Trophoblast cell (in vitro differentiated cells and primary cell): ENCODE measurements around the gene PARN. TPM values are rescaled to one million over a fixed set of nuclear protein-coding genes. Genes with fewer than 3 reads are reported as not detected.

Experiments
- DNase-seq, 2 donors: peaks; one replicate each; pipeline ENCODE4 v3.0.0-alpha.2; 2016
- H2AFZ ChIP-seq: 2 replicates; pipeline ENCODE4 v1.6.1; 2013; ENCODE audit warnings: low read length, moderate library complexity, mild to moderate bottlenecking; ENCODE audit not compliant: insufficient read depth, poor library complexity
- H2AK5ac ChIP-seq: 2 replicates; pipeline ENCODE4 v1.6.1; 2013; ENCODE audit warnings: mild to moderate bottlenecking, low read length
- H2BK120ac ChIP-seq: 2 replicates; pipeline ENCODE4 v1.6.1; 2013; ENCODE audit warnings: low read length, mild to moderate bottlenecking, moderate library complexity; ENCODE audit not compliant: insufficient read depth, poor library complexity
- H2BK12ac ChIP-seq: 2 replicates; pipeline ENCODE4 v1.6.1; 2013; ENCODE audit warnings: mild to moderate bottlenecking, low read length, moderate library complexity
- H2BK5ac ChIP-seq: 2 replicates; pipeline ENCODE4 v1.6.1; 2013; ENCODE audit warnings: low read length, low read depth, moderate library complexity, mild to moderate bottlenecking; ENCODE audit not compliant: poor library complexity
- H3K14ac ChIP-seq: 2 replicates; pipeline ENCODE4 v1.6.1; 2013; ENCODE audit warnings: mild to moderate bottlenecking, low read length
- H3K18ac ChIP-seq: 2 replicates; pipeline ENCODE4 v1.6.1; 2013; ENCODE audit warnings: mild to moderate bottlenecking, low read length
- H3K23ac ChIP-seq: 2 replicates; pipeline ENCODE4 v1.6.1; 2013; ENCODE audit warnings: low read length
- H3K27ac ChIP-seq: 2 replicates; pipeline ENCODE4 v1.5.1; 2013; ENCODE audit warnings: low read depth, mild to moderate bottlenecking, inconsistent platforms, low read length, moderate library complexity
- H3K27me3 ChIP-seq: 2 replicates; pipeline ENCODE4 v1.6.1; 2013; ENCODE audit warnings: inconsistent platforms, mild to moderate bottlenecking, low read length, moderate library complexity; ENCODE audit not compliant: insufficient read depth
- H3K36me3 ChIP-seq, 2 experiments: 1 replicate in 1 of 2; 2 replicates in 1 of 2; pipeline ENCODE4 v1.6.1; 2013; ENCODE audit warnings: low read length in 2 of 2, mild to moderate bottlenecking in 2 of 2, moderate library complexity in 1 of 2; ENCODE audit not compliant: insufficient read depth in 2 of 2, control insufficient read depth in 1 of 2
- H3K4ac ChIP-seq: 2 replicates; pipeline ENCODE4 v1.6.1; 2013; ENCODE audit warnings: low read depth, mild to moderate bottlenecking, low read length, moderate library complexity
- H3K4me1 ChIP-seq, 2 experiments: 1 replicate in 1 of 2; 2 replicates in 1 of 2; pipeline ENCODE4 v1.6.1; 2013; ENCODE audit warnings: low read length in 2 of 2, mild to moderate bottlenecking in 2 of 2, moderate library complexity in 1 of 2; ENCODE audit not compliant: insufficient read depth in 2 of 2, control insufficient read depth in 1 of 2
- H3K4me2 ChIP-seq: 2 replicates; pipeline ENCODE4 v1.6.1; 2013; ENCODE audit warnings: inconsistent platforms, mild to moderate bottlenecking, low read length, moderate library complexity
- H3K4me3 ChIP-seq: 2 replicates; pipeline ENCODE4 v1.5.1; 2013; ENCODE audit warnings: mild to moderate bottlenecking, low read depth, low read length, inconsistent platforms
- H3K79me1 ChIP-seq: one replicate; pipeline ENCODE4 v1.6.1; 2013; ENCODE audit warnings: low read length
- H3K79me2 ChIP-seq: 2 replicates; pipeline ENCODE4 v1.6.1; 2013; ENCODE audit warnings: low read length, mild to moderate bottlenecking; ENCODE audit not compliant: control insufficient read depth, insufficient read depth, poor library complexity
- H3K9ac ChIP-seq: 2 replicates; pipeline ENCODE4 v1.6.1; 2013; ENCODE audit warnings: mild to moderate bottlenecking, low read length
- H3K9me3 ChIP-seq: 2 replicates; pipeline ENCODE4 v1.6.1; 2013; ENCODE audit warnings: low read depth, mild to moderate bottlenecking, control low read depth, inconsistent platforms, low read length; ENCODE audit not compliant: insufficient read depth
- H4K12ac ChIP-seq: 2 replicates; pipeline ENCODE4 v1.6.1; 2013; ENCODE audit warnings: low read depth, mild to moderate bottlenecking, low read length, moderate library complexity
- H4K8ac ChIP-seq: 2 replicates; pipeline ENCODE4 v1.6.1; 2013; ENCODE audit warnings: low read depth, mild to moderate bottlenecking, low read length, moderate library complexity
- H4K91ac ChIP-seq: one replicate; pipeline ENCODE4 v1.6.1; 2013; ENCODE audit warnings: low read depth, mild to moderate bottlenecking, low read length, moderate library complexity
- WGBS: extraction: QIAGEN DNeasy Blood & Tissue Kit; methylation state at CpG from one replicate; pipeline ENCODE4 v1.1.7; 2013; ENCODE audit warnings: missing lambda C conversion rate; ENCODE audit not compliant: insufficient read length, insufficient coverage; ENCODE audit errors: extremely low coverage; 5-methylcytosine and 5-hydroxymethylcytosine counted together
- polyA plus RNA-seq: library from polyadenylated mRNA; stranded (reverse); fragments of 200-250 nt; gene quantifications from 2 replicates; pipeline ENCODE4 v1.2.3, GENCODE V29; 2013

Gene PARN
- 24.4 and 25.2 TPM in 2 replicates for polyA plus RNA-seq

DNA sequence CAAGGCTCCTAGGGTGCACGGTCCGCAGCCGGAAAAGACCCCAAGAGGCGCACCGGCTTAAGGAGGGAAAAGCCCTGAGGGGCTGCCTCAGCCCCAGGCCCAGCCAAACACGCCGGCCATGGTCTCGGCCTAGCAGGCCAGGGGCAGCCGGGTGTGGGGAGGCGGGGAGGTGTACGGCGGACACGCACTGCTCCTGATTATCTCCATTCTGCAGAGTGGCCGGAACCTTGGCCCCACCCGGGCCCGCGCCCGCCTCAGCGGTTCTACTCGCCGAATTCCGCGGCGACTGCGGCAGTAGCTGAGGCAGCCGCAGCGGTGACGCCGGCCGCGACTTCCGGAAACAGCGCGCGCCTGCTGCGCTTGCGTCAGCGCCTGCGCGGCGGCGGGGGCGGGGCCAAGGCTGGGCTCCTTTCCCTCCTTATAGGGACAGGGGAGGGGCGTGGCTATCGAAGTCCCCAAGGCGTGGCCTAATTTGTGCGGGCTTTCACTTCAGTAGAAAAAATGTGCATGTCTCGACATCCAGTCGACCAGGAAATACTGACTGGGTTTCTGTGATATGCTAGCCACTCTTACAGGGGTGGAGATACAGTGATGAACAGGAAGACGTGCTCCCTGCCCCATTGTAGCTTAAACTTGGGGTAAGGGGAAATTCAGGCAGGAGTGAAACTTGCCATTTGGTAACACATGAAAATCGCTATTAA, at the start of gene PARN:
TSS of gene PARN (minus strand) at position 342 of the 701 bp plus-strand sequence. CDS start at position 207, 135 bp downstream.
- peak within 1 kb of the TSS; percentile 82 for H3K4ac ChIP-seq
- peak within 1 kb of the TSS; percentile 88 for H3K18ac ChIP-seq
- H2BK120ac ChIP-seq = peak within 1 kb of the TSS; percentile 29
- H3K9ac ChIP-seq = peak within 1 kb of the TSS; percentile 90
- H3K79me2 ChIP-seq = peaks cover 15% of the 10 kb centered on the region
- H4K91ac ChIP-seq = peak within 1 kb of the TSS; percentile 89
- H3K9me3 ChIP-seq = no peaks in the 10 kb centered on the region
- peak within 1 kb of the TSS; percentile 85 for H3K4me2 ChIP-seq
- peak within 1 kb of the TSS; percentile 95 for H4K8ac ChIP-seq
- peak within 1 kb of the TSS; percentile 86 for H2AK5ac ChIP-seq
- peaks cover 5 to 12% of the 10 kb centered on the region in 2 experiments for H3K36me3 ChIP-seq
- no peak within 1 kb of the TSS for H3K23ac ChIP-seq
- H2AFZ ChIP-seq = peak within 1 kb of the TSS; percentile 68
- H3K4me3 ChIP-seq = peak within 1 kb of the TSS; percentile 83
- H2BK12ac ChIP-seq = no peak within 1 kb of the TSS
- H3K4me1 ChIP-seq = peaks cover 5 to 16% of the 10 kb centered on the region in 2 experiments
- H3K27me3 ChIP-seq = no peaks in the 10 kb centered on the region
- H3K27ac ChIP-seq = peak within 1 kb of the TSS; percentile 69
- H4K12ac ChIP-seq = peak within 1 kb of the TSS; percentile 90
- no CpG with 5 or more reads among the region's 51 CpGs for WGBS
- H2BK5ac ChIP-seq = peak within 1 kb of the TSS; percentile 89
- H3K79me1 ChIP-seq = peaks cover 11% of the 10 kb centered on the region
- DNase-seq = peak; percentile 99
- peak within 1 kb of the TSS; percentile 94 for H3K14ac ChIP-seq

- no peaks in the 10 kb centered on the region for H3K79me2 ChIP-seq
- H2BK120ac ChIP-seq = no peak overlapping the region
- WGBS = no CpG with 5 or more reads among the region's 11 CpGs
- H3K4me3 ChIP-seq = no peak overlapping the region
- H3K9me3 ChIP-seq = peaks cover 3% of the 10 kb centered on the region
- H4K91ac ChIP-seq = no peak overlapping the region
- no peak overlapping the region for H2AFZ ChIP-seq
- H3K14ac ChIP-seq = no peak overlapping the region
- H3K27me3 ChIP-seq = no peaks in the 10 kb centered on the region
- H4K8ac ChIP-seq = no peak overlapping the region
- H3K27ac ChIP-seq = no peak overlapping the region
- no peaks in the 10 kb centered on the region for H3K79me1 ChIP-seq
- no peak overlapping the region for H3K23ac ChIP-seq
- H3K36me3 ChIP-seq = no peaks in the 10 kb centered on the region
- H3K4me2 ChIP-seq = no peak overlapping the region
- H4K12ac ChIP-seq = no peak overlapping the region
- no peak overlapping the region for H2BK5ac ChIP-seq
- H3K4ac ChIP-seq = no peak overlapping the region
- H2BK12ac ChIP-seq = no peak overlapping the region
- H3K9ac ChIP-seq = no peak overlapping the region
- H2AK5ac ChIP-seq = no peak overlapping the region
- DNase-seq = no peak
- no peaks in the 10 kb centered on the region for H3K4me1 ChIP-seq
- H3K18ac ChIP-seq = no peak overlapping the region
Measured at GRCh38 chr16:14678748-14679497, 48.9 kb upstream of the PARN start.

GRCh38 chr16:14677627-14678026, 47.6 kb upstream of the PARN start:
- H3K18ac ChIP-seq = no peak overlapping the region
- H3K36me3 ChIP-seq = no peaks in the 10 kb centered on the region
- H4K12ac ChIP-seq = no peak overlapping the region
- no peak overlapping the region for H3K4me3 ChIP-seq
- H3K4ac ChIP-seq = no peak overlapping the region
- H4K91ac ChIP-seq = no peak overlapping the region
- no peaks in the 10 kb centered on the region for H3K79me2 ChIP-seq
- H3K27me3 ChIP-seq = no peaks in the 10 kb centered on the region
- no peak overlapping the region for H2BK120ac ChIP-seq
- no peak overlapping the region for H2AFZ ChIP-seq
- H3K9ac ChIP-seq = no peak overlapping the region
- no peak overlapping the region for H3K23ac ChIP-seq
- peaks cover 3% of the 10 kb centered on the region for H3K9me3 ChIP-seq
- H3K27ac ChIP-seq = no peak overlapping the region
- no peak overlapping the region for H3K4me2 ChIP-seq
- no peaks in the 10 kb centered on the region for H3K4me1 ChIP-seq
- no peak overlapping the region for H2BK5ac ChIP-seq
- no peak overlapping the region for H2BK12ac ChIP-seq
- no peak overlapping the region for H2AK5ac ChIP-seq
- H3K79me1 ChIP-seq = no peaks in the 10 kb centered on the region
- no peak overlapping the region for H4K8ac ChIP-seq
- 100% methylated on average over 1 of the region's 5 CpGs for WGBS
- H3K14ac ChIP-seq = no peak overlapping the region
- DNase-seq = no peak

- no peaks in the 10 kb centered on the region for H3K36me3 ChIP-seq
- H3K4ac ChIP-seq = no peak overlapping the region
- no peak overlapping the region for H2BK12ac ChIP-seq
- no peaks in the 10 kb centered on the region for H3K79me1 ChIP-seq
- no CpG with 5 or more reads among the region's 3 CpGs for WGBS
- no peak overlapping the region for H3K23ac ChIP-seq
- H3K14ac ChIP-seq = no peak overlapping the region
- H2BK120ac ChIP-seq = no peak overlapping the region
- H2AK5ac ChIP-seq = no peak overlapping the region
- H2AFZ ChIP-seq = no peak overlapping the region
- no peak overlapping the region for H4K12ac ChIP-seq
- no peak overlapping the region for H4K91ac ChIP-seq
- no peak overlapping the region for H2BK5ac ChIP-seq
- H3K27me3 ChIP-seq = no peaks in the 10 kb centered on the region
- DNase-seq = no peak
- peaks cover 3% of the 10 kb centered on the region for H3K9me3 ChIP-seq
- no peak overlapping the region for H3K27ac ChIP-seq
- H3K79me2 ChIP-seq = no peaks in the 10 kb centered on the region
- no peak overlapping the region for H3K9ac ChIP-seq
- H3K4me1 ChIP-seq = no peaks in the 10 kb centered on the region
- H3K4me2 ChIP-seq = no peak overlapping the region
- no peak overlapping the region for H3K18ac ChIP-seq
- H3K4me3 ChIP-seq = no peak overlapping the region
- H4K8ac ChIP-seq = no peak overlapping the region
Measured at GRCh38 chr16:14676633-14677032, 46.6 kb upstream of the PARN start.
